Thoracic aorta (tissue), 2 donors: ENCODE measurements around the gene GPR135. TPM values are rescaled to one million over a fixed set of nuclear protein-coding genes. Genes with fewer than 3 reads are reported as not detected.

Source experiments
- ATAC-seq: fragments of 150-250 bp; one replicate; pipeline ENCODE4 v1.8.0; 2017; ENCODE audit warnings: low read depth; ENCODE audit not compliant: insufficient number of reproducible peaks, low FRiP score
- DNase-seq: peaks from one replicate; pipeline ENCODE4 v3.0.0-alpha.2; 2020; ENCODE audit warnings: low spot score
- H3K27ac ChIP-seq, 2 donors: fragments of 200-600 bp; sonication (generic); 1 replicate in 1 of 2; 2 replicates in 1 of 2; pipeline ENCODE4 v1.5.1; 2016; ENCODE audit warnings: mild to moderate bottlenecking in 2 of 2, moderate library complexity in 2 of 2
- H3K27me3 ChIP-seq: fragments of 200-600 bp; sonication (generic); replicated peaks from 2 replicates; pipeline ENCODE4 v1.6.0; 2016; ENCODE audit warnings: mild to moderate bottlenecking; ENCODE audit not compliant: insufficient read depth
- H3K36me3 ChIP-seq: fragments of 200-600 bp; sonication (generic); one replicate; pipeline ENCODE4 v1.5.1; 2016
- H3K4me1 ChIP-seq, 2 donors: fragments of 200-600 bp; sonication (generic); 1 replicate in 1 of 2; 2 replicates in 1 of 2; pipeline versions ENCODE4 v1.5.1 to v1.6.0; 2016; ENCODE audit warnings: low read depth in 2 of 2, mild to moderate bottlenecking in 1 of 2; ENCODE audit not compliant: control insufficient read depth in 1 of 2
- H3K4me3 ChIP-seq: fragments of 200-600 bp; sonication (generic); 2 replicates; pipeline ENCODE4 v1.5.1; 2016; ENCODE audit warnings: mild to moderate bottlenecking
- H3K9me3 ChIP-seq: fragments of 200-600 bp; sonication (generic); 2 replicates; pipeline ENCODE4 v1.5.1; 2016
- CTCF ChIP-seq: fragments of 200-600 bp; sonication (generic); IDR thresholded peaks from one replicate; pipeline ENCODE4 v1.5.1; 2019; ENCODE audit warnings: antibody characterized with exemption
- total RNA-seq, 2 donors: library from RNA; depleted of rRNA; stranded (reverse); fragments of >200 nt; gene quantifications; one replicate each; pipeline versions ENCODE4 v1.1.0 to v1.2.3, GENCODE V29; 2016

GPR135 gene
- total RNA-seq, 2 donors from 2014 or later = 13.8 to 20.3 TPM

GRCh38 chr14:59474172-59474571 is 9.0 kb upstream of the GPR135 start:
- peak overlapping the region; percentile 52 to 57 for H3K27ac ChIP-seq

GRCh38 chr14:59464486-59465315 is 479 bp downstream of the GPR135 start:
- no peaks in the 10 kb centered on the region for H3K27me3 ChIP-seq
- ATAC-seq (peak; percentile 73), DNase-seq (no peak)
- H3K36me3 ChIP-seq = no peaks in the 10 kb centered on the region
- peaks cover 5 to 16% of the 10 kb centered on the region in 2 donors for H3K4me1 ChIP-seq
- no peaks in the 10 kb centered on the region for H3K9me3 ChIP-seq
- peak overlapping the region; percentile 84 for H3K4me3 ChIP-seq
- H3K27ac ChIP-seq = peak overlapping the region; percentile 70 to 82
- TF ChIP-seq CTCF = no peak

More at GRCh38 chr14:59474172-59474571, 9.0 kb upstream of the GPR135 start:
- no peak overlapping the region for H3K4me3 ChIP-seq
- peaks cover 0 to 24% of the 10 kb centered on the region in 2 donors for H3K4me1 ChIP-seq
- DNase-seq (no peak), ATAC-seq (no peak)
- no peak for TF ChIP-seq CTCF
- H3K27me3 ChIP-seq = no peaks in the 10 kb centered on the region
- peaks cover 8% of the 10 kb centered on the region for H3K36me3 ChIP-seq
- H3K9me3 ChIP-seq = no peaks in the 10 kb centered on the region

GRCh38 chr14:59463787-59464485 is 1.2 kb downstream of the GPR135 start:
- peaks cover 5 to 16% of the 10 kb centered on the region in 2 donors for H3K4me1 ChIP-seq
- DNase-seq = no peak
- no peaks in the 10 kb centered on the region for H3K9me3 ChIP-seq
- no peaks in the 10 kb centered on the region for H3K36me3 ChIP-seq
- ATAC-seq = no peak
- peak overlapping the region; percentile 84 for H3K4me3 ChIP-seq
- peak overlapping the region; percentile 70 to 82 for H3K27ac ChIP-seq
- no peaks in the 10 kb centered on the region for H3K27me3 ChIP-seq
- TF ChIP-seq CTCF = no peak

GRCh38 chr14:59461891-59462290 is 3.3 kb downstream of the GPR135 start:
- no peak for DNase-seq
- no peak for ATAC-seq
- Histone ChIP-seq H3K9me3 (no peaks in the 10 kb centered on the region), H3K4me3 (no peak overlapping the region), H3K27ac (no peak overlapping the region), H3K27me3 (no peaks in the 10 kb centered on the region), H3K4me1 (peaks cover 5 to 16% of the 10 kb centered on the region in 2 donors), H3K36me3 (no peaks in the 10 kb centered on the region)
- no peak for TF ChIP-seq CTCF

GRCh38 chr14:59460378-59460777 is 4.8 kb downstream of the GPR135 start:
- Histone ChIP-seq H3K9me3 (no peaks in the 10 kb centered on the region), H3K4me1 (peaks cover 5 to 16% of the 10 kb centered on the region in 2 donors), H3K27ac (no peak overlapping the region), H3K4me3 (no peak overlapping the region), H3K36me3 (no peaks in the 10 kb centered on the region), H3K27me3 (no peaks in the 10 kb centered on the region)
- DNase-seq (no peak), ATAC-seq (no peak)
- no peak for TF ChIP-seq CTCF
